ENCODE results near the gene EFNA5. TPM values are rescaled to one million over a fixed set of nuclear protein-coding genes. Genes with fewer than 3 reads are reported as not detected.

EFNA5 gene
- total and polyA plus RNA-seq, 2 of the 13 experiments (the other 11 are each of a cell fraction or from before 2014, with no cell fraction given): not detected

- H3K9ac ChIP-seq (ENCODE audit: insufficient read depth, low read depth, low read length): no peak overlapping the region
- intact Hi-C loops (cut with micrococcal nuclease; ENCODE audit: unreplicated experiment): no loop called here
- no peaks in the 10 kb centered on the region for H4K20me1 ChIP-seq (ENCODE audit: insufficient read depth, low read length)
- 19% methylated on average over 10 of the region's 10 CpGs for WGBS (ENCODE audit: low lambda C conversion rate)
- ATAC-seq: no peak
- H3K27ac ChIP-seq (ENCODE audit: extremely low read length, insufficient read depth, low read length): no peak overlapping the region
- no peak for FAIRE-seq
- H3K27me3 ChIP-seq (ENCODE audit: control insufficient read depth in 1 of 2, insufficient read depth in 2 of 2, low read length in 2 of 2): no peaks in the 10 kb centered on the region
- no peak overlapping the region for H3K4me2 ChIP-seq (ENCODE audit: low read depth, low read length)
- POLR2A ChIA-PET: no interaction called here
- H2AFZ ChIP-seq (ENCODE audit: low read length): no peak overlapping the region
- no peaks in the 10 kb centered on the region for H3K36me3 ChIP-seq (replicated peaks in 1 of 2; ENCODE audit: control insufficient read depth in 1 of 2, insufficient read depth in 2 of 2, low read length in 2 of 2)
- H3K79me2 ChIP-seq (ENCODE audit: insufficient read depth, low read length): no peaks in the 10 kb centered on the region
- H3K4me1 ChIP-seq (ENCODE audit: insufficient read depth, low read length): no peaks in the 10 kb centered on the region
- BruUV-seq (replicated peaks): no TSS peak
- TF ChIP-seq ATF7 (IDR thresholded peaks at IDR 0.05): 0 out of 2 replicates have a peak, but pooled peaks have one; percentile 4
- TF ChIP-seq ATF7 (CRISPR knock-in tag; IDR thresholded peaks at IDR 0.05): no peak
- no peak for TF ChIP-seq ZNF383 (CRISPR knock-in tag; IDR thresholded peaks at IDR 0.05; ENCODE audit: borderline replicate concordance)
- CTCF ChIA-PET (ENCODE audit: low intra/inter-chr PET ratio, low total read pairs): no interaction called here
- in situ Hi-C loops (cut with HindIII; ENCODE audit: extremely low pct_ligation_motif_present, low pct_unique_long_range_greater_than_20kb): no loop called here
- no peak for DNase-seq (ENCODE audit: low spot score)
- no peaks in the 10 kb centered on the region for H3K9me3 ChIP-seq (ENCODE audit: low read length)
- H3K4me3 ChIP-seq (replicated peaks in 1 of 3; ENCODE audit: insufficient read depth in 1 of 3, low read depth in 2 of 3, low read length in 3 of 3): no peak overlapping the region
These were observed 138.4 kb downstream of the EFNA5 start for GRCh38 chr5:107532169-107532878.

GRCh38 chr5:107531308-107531707, 139.4 kb downstream of the EFNA5 start:
- no TSS peak for BruUV-seq (replicated peaks)
- H3K79me2 ChIP-seq (ENCODE audit: insufficient read depth, low read length): no peaks in the 10 kb centered on the region
- no peak overlapping the region for H2AFZ ChIP-seq (ENCODE audit: low read length)
- ATAC-seq (no peak), FAIRE-seq (no peak), DNase-seq (ENCODE audit: low spot score) (no peak)
- H3K4me1 ChIP-seq (ENCODE audit: insufficient read depth, low read length): no peaks in the 10 kb centered on the region
- H3K4me2 ChIP-seq (ENCODE audit: low read depth, low read length): no peak overlapping the region
- in situ Hi-C loops (cut with HindIII; ENCODE audit: extremely low pct_ligation_motif_present, low pct_unique_long_range_greater_than_20kb) (no loop called here), intact Hi-C loops (cut with micrococcal nuclease; ENCODE audit: unreplicated experiment) (no loop called here)
- CTCF ChIA-PET (ENCODE audit: low intra/inter-chr PET ratio, low total read pairs): no interaction called here
- H3K27me3 ChIP-seq (ENCODE audit: control insufficient read depth in 1 of 2, insufficient read depth in 2 of 2, low read length in 2 of 2): no peaks in the 10 kb centered on the region
- H3K9me3 ChIP-seq (ENCODE audit: low read length): no peaks in the 10 kb centered on the region
- POLR2A ChIA-PET: no interaction called here
- 0% methylated on average over 7 of the region's 7 CpGs for WGBS (ENCODE audit: low lambda C conversion rate)
- no peaks in the 10 kb centered on the region for H4K20me1 ChIP-seq (ENCODE audit: insufficient read depth, low read length)
- TF ChIP-seq, protein P1, sequence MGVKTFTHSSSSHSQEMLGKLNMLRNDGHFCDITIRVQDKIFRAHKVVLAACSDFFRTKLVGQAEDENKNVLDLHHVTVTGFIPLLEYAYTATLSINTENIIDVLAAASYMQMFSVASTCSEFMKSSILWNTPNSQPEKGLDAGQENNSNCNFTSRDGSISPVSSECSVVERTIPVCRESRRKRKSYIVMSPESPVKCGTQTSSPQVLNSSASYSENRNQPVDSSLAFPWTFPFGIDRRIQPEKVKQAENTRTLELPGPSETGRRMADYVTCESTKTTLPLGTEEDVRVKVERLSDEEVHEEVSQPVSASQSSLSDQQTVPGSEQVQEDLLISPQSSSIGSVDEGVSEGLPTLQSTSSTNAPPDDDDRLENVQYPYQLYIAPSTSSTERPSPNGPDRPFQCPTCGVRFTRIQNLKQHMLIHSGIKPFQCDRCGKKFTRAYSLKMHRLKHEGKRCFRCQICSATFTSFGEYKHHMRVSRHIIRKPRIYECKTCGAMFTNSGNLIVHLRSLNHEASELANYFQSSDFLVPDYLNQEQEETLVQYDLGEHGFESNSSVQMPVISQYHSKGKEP (CRISPR knock-in tag; IDR thresholded peaks at IDR 0.05): no peak
- TF ChIP-seq ZNF430 (CRISPR knock-in tag; IDR thresholded peaks at IDR 0.05) (no peak), REXO4 (CRISPR knock-in tag; IDR thresholded peaks at IDR 0.05; ENCODE audit: borderline replicate concordance) (no peak), HMGXB4 (CRISPR knock-in tag; IDR thresholded peaks at IDR 0.05; ENCODE audit: borderline replicate concordance in 1 of 2, low read depth in 1 of 2) (no peak)
- no peaks in the 10 kb centered on the region for H3K36me3 ChIP-seq (replicated peaks in 1 of 2; ENCODE audit: control insufficient read depth in 1 of 2, insufficient read depth in 2 of 2, low read length in 2 of 2)
- H3K27ac ChIP-seq (ENCODE audit: extremely low read length, insufficient read depth, low read length): no peak overlapping the region
- no peak overlapping the region for H3K9ac ChIP-seq (ENCODE audit: insufficient read depth, low read depth, low read length)
- no peak overlapping the region for H3K4me3 ChIP-seq (replicated peaks in 1 of 3; ENCODE audit: insufficient read depth in 1 of 3, low read depth in 2 of 3, low read length in 3 of 3)

All from HepG2 (cell line).